Breast epithelium (tissue), 4 donors: ENCODE data around the gene NADK. TPM values are rescaled to one million over a fixed set of nuclear protein-coding genes. Genes with fewer than 3 reads are reported as not detected.

ENCODE experiments used
- DNase-seq, 2 donors: peaks; one replicate each; pipeline ENCODE4 v3.0.0-alpha.2; 2019; ENCODE audit warnings: low spot score in 2 of 2
- H3K27ac ChIP-seq, 2 donors: fragments of 200-600 bp; sonication (generic) in 1 of 2; one replicate each; pipeline ENCODE4 v1.5.1; 2016 to 2019; ENCODE audit warnings: mild to moderate bottlenecking in 1 of 2
- H3K27me3 ChIP-seq, 2 donors: fragments of 200-600 bp; sonication (generic) in 1 of 2; one replicate each; pipeline versions ENCODE4 v1.5.1 to v1.6.0; 2017 to 2019; ENCODE audit warnings: control low read depth in 1 of 2, mild to moderate bottlenecking in 1 of 2
- H3K36me3 ChIP-seq: fragments of 200-600 bp; one replicate; pipeline ENCODE4 v1.5.1; 2019
- H3K4me1 ChIP-seq, 2 donors: fragments of 200-600 bp; sonication (generic); one replicate each; pipeline ENCODE4 v1.5.1; 2016 to 2019; ENCODE audit warnings: control low read depth in 1 of 2
- H3K4me3 ChIP-seq, 3 donors: fragments of 200-600 bp; sonication (generic); 1 replicate in 2 of 3; 2 replicates in 1 of 3; pipeline ENCODE4 v1.5.1; 2016 to 2019; ENCODE audit warnings: mild to moderate bottlenecking in 3 of 3, moderate library complexity in 2 of 3
- H3K9me3 ChIP-seq, 2 donors: fragments of 200-600 bp; sonication (generic) in 1 of 2; one replicate each; pipeline ENCODE4 v1.5.1; 2016 to 2019; ENCODE audit warnings: control low read depth in 1 of 2
- POLR2A ChIP-seq: fragments of 450-650 bp; IDR thresholded peaks from one replicate; pipeline ENCODE4 v1.6.1; 2016; ENCODE audit warnings: antibody characterized with exemption, mild to moderate bottlenecking, moderate library complexity
- POLR2AphosphoS5 ChIP-seq, 3 donors: sonication (generic); formaldehyde crosslinking; IDR thresholded peaks; one replicate each; pipeline ENCODE4 v1.6.1; 2017; ENCODE audit warnings: antibody characterized with exemption in 3 of 3
- intact Hi-C: fragments of 100-400 bp; cut with DNase I; formaldehyde crosslinking; loops from one replicate; pipeline ENCODE4 v1.15.1; 2023; ENCODE audit warnings: low total_unique reads
- total RNA-seq, 3 donors: library from RNA; depleted of rRNA; stranded (reverse); fragments of >200 nt; gene quantifications; one replicate each; pipeline ENCODE4 v1.1.0, GENCODE V29; 2016
- TF ChIP-seq, protein P1 (sequence below), 3 donors: fragments of 450-650 bp; IDR thresholded peaks; one replicate each; pipeline ENCODE4 v1.5.1; 2016 to 2017; ENCODE audit warnings: antibody characterized with exemption in 3 of 3, mild to moderate bottlenecking in 3 of 3, moderate library complexity in 3 of 3

The NADK gene
- total RNA-seq, 3 donors from 2014 or later = 71.1 to 89.1 (median 87.4) TPM

GRCh38 chr1:1806890-1807289 lies 28.6 kb upstream of the NADK start:
- H3K4me3 ChIP-seq = no peak overlapping the region
- no peaks in the 10 kb centered on the region for H3K36me3 ChIP-seq
- no peaks in the 10 kb centered on the region for H3K27me3 ChIP-seq
- intact Hi-C loops = no loop called here
- DNase-seq = no peak
- no peaks in the 10 kb centered on the region for H3K4me1 ChIP-seq
- H3K27ac ChIP-seq = no peak overlapping the region
- TF ChIP-seq, protein P1, sequence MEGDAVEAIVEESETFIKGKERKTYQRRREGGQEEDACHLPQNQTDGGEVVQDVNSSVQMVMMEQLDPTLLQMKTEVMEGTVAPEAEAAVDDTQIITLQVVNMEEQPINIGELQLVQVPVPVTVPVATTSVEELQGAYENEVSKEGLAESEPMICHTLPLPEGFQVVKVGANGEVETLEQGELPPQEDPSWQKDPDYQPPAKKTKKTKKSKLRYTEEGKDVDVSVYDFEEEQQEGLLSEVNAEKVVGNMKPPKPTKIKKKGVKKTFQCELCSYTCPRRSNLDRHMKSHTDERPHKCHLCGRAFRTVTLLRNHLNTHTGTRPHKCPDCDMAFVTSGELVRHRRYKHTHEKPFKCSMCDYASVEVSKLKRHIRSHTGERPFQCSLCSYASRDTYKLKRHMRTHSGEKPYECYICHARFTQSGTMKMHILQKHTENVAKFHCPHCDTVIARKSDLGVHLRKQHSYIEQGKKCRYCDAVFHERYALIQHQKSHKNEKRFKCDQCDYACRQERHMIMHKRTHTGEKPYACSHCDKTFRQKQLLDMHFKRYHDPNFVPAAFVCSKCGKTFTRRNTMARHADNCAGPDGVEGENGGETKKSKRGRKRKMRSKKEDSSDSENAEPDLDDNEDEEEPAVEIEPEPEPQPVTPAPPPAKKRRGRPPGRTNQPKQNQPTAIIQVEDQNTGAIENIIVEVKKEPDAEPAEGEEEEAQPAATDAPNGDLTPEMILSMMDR (IDR thresholded peaks at IDR 0.05) = no peak
- TF ChIP-seq POLR2AphosphoS5 (IDR thresholded peaks at IDR 0.05) (no peak), POLR2A (no peak)
- H3K9me3 ChIP-seq = no peaks in the 10 kb centered on the region

GRCh38 chr1:1804301-1804700 lies 26.0 kb upstream of the NADK start:
- TF ChIP-seq POLR2AphosphoS5 (IDR thresholded peaks at IDR 0.05) = no peak
- no peak for TF ChIP-seq POLR2A
- TF ChIP-seq, protein P1 (IDR thresholded peaks at IDR 0.05) = no peak
- intact Hi-C loops = no loop called here
- Histone ChIP-seq H3K27ac (no peak overlapping the region), H3K4me1 (no peaks in the 10 kb centered on the region), H3K4me3 (no peak overlapping the region), H3K36me3 (no peaks in the 10 kb centered on the region), H3K27me3 (no peaks in the 10 kb centered on the region), H3K9me3 (no peaks in the 10 kb centered on the region)
- no peak for DNase-seq

DNA sequence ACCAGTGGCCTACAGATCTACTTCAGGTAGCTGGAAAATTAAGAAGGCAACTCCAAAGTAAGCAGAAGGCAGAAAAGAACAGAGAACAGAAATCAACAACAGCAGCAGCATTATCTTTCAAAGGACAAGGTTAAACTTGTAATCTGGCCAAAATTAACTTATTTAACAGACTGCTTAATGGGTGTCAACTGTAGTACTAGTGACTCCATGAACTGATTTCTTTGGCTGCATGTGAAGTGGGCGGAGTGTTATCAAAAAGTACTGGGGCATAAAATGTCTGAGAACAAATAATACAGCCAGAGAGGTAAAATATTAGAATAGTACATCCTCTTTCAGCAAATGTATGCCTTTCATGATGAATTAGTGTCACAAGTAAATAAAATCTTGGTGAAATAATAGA lies 24.6 kb upstream of the NADK start:
- no peak for DNase-seq
- Histone ChIP-seq H3K36me3 (no peaks in the 10 kb centered on the region), H3K4me1 (no peaks in the 10 kb centered on the region), H3K27me3 (no peaks in the 10 kb centered on the region), H3K4me3 (no peak overlapping the region), H3K9me3 (no peaks in the 10 kb centered on the region), H3K27ac (no peak overlapping the region)
- intact Hi-C loops = no loop called here
- TF ChIP-seq, protein P1 (IDR thresholded peaks at IDR 0.05) = no peak
- TF ChIP-seq POLR2AphosphoS5 (IDR thresholded peaks at IDR 0.05) = no peak
- no peak for TF ChIP-seq POLR2A

DNA sequence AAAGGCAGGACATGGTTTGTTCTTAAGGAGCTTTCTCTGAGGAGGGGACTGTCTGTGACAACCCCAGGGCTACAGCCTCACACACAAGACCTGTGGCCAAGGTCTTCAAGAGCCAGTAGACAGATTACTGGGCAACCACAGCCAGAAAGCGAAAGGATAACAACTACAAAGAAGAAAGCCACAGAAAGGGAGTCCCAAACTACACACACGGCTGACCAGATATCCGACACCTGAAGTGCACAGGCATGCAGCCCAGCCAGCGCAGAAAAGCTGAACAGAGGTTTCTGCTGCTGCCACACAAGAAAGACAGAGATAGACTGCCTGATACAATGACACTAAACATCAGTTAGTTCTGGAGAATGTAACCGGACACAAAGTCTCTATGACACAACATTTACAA lies 21.4 kb upstream of the NADK start:
- Histone ChIP-seq H3K4me1 (no peaks in the 10 kb centered on the region), H3K27ac (no peak overlapping the region), H3K9me3 (no peaks in the 10 kb centered on the region), H3K36me3 (no peaks in the 10 kb centered on the region), H3K4me3 (no peak overlapping the region), H3K27me3 (no peaks in the 10 kb centered on the region)
- intact Hi-C loops = no loop called here
- TF ChIP-seq POLR2A (no peak), POLR2AphosphoS5 (IDR thresholded peaks at IDR 0.05) (no peak)
- TF ChIP-seq, protein P1 (IDR thresholded peaks at IDR 0.05) = no peak
- DNase-seq = no peak

GRCh38 chr1:1797731-1798341 lies 19.6 kb upstream of the NADK start:
- Histone ChIP-seq H3K9me3 (no peaks in the 10 kb centered on the region), H3K27me3 (no peaks in the 10 kb centered on the region), H3K4me1 (no peaks in the 10 kb centered on the region), H3K36me3 (no peaks in the 10 kb centered on the region), H3K27ac (no peak overlapping the region), H3K4me3 (no peak overlapping the region)
- DNase-seq = no peak
- intact Hi-C loops = no loop called here
- TF ChIP-seq POLR2A (no peak), POLR2AphosphoS5 (IDR thresholded peaks at IDR 0.05) (no peak)
- TF ChIP-seq, protein P1 (IDR thresholded peaks at IDR 0.05) = no peak
